ENCODE measurements around the gene RRAS2. TPM values are rescaled to one million over a fixed set of nuclear protein-coding genes. Genes with fewer than 3 reads are reported as not detected.

Gene RRAS2
- total RNA-seq, 2 donors from 2014 or later: 19.1 to 26.2 TPM

Other genes with a start within 250 kb of the RRAS2 start
- gene COPB1, start 140.6 kb upstream of the RRAS2 start, total RNA-seq: 10 to 100 TPM; 59.5 to 74.2 TPM
- gene PSMA1, start 161.2 kb upstream of the RRAS2 start, total RNA-seq: 100 to 1,000 TPM; 140 to 166 TPM

Measured in T-helper 17 cell (primary cell).